ENCODE data around the gene TM9SF1. TPM values are rescaled to one million over a fixed set of nuclear protein-coding genes. Genes with fewer than 3 reads are reported as not detected.

TM9SF1 gene
- total and polyA plus RNA-seq, 2 of the 4 experiments (the other 2 are of a cell fraction): 40.4 to 65.6 TPM

DNA sequence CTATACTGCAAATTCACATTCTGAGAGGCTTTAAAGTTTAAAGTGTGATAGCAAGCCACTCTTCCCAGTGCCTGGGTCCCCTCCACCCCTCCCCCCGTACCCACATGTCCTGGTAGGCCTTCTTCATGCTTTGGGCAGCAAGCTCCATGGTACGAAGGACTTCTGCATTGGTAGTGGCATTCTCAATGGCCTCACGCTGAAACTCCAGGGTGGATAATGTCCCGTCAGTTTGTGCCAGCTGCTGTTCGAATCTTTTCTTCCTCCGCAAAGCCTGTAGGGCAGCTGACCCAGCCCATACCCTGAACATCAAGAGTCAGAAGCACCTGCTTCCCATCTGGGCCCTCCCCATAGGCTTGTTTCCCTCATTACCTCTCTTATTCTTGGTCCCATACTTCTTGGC lies 16.1 kb upstream of the TM9SF1 start:
- H3K18ac ChIP-seq (ENCODE audit: low read depth, low read length): no peak overlapping the region
- H2BK20ac ChIP-seq (ENCODE audit: low read depth, low read length): no peak overlapping the region
- H3K4me3 ChIP-seq (ENCODE audit: insufficient read depth, low read depth, low read length): no peak overlapping the region
- dilution Hi-C loops (cut with HindIII; ENCODE audit: low sequenced_read_pairs, unreplicated experiment) (no loop called here), intact Hi-C loops (cut with micrococcal nuclease) (loop anchor here (10.0 kb wide), 1 partner anchor 223 kb away; no protein-coding TSS in a partner anchor), in situ Hi-C loops (cut with MboI; ENCODE audit: low sequenced_read_pairs) (no loop called here)
- H2AK5ac ChIP-seq (ENCODE audit: low read depth, low read length): no peak overlapping the region
- no peaks in the 10 kb centered on the region for H4K20me1 ChIP-seq (ENCODE audit: insufficient read depth, low read length)
- peaks cover 36% of the 10 kb centered on the region for H3K36me3 ChIP-seq (ENCODE audit: control insufficient read depth, insufficient read depth, low read length)
- no peak overlapping the region for H4K8ac ChIP-seq (ENCODE audit: low read depth in 2 of 2, low read length in 2 of 2)
- no peaks in the 10 kb centered on the region for H3K27me3 ChIP-seq (ENCODE audit: control insufficient read depth, insufficient read depth, low read length)
- peaks cover 21 to 70% of the 10 kb centered on the region in 2 experiments for H3K79me1 ChIP-seq (ENCODE audit: low read depth in 1 of 2, low read length in 2 of 2)
- H2AK9ac ChIP-seq (replicated peaks; ENCODE audit: low read depth, low read length, poor library complexity): no peak overlapping the region
- H3K14ac ChIP-seq (replicated peaks; ENCODE audit: low read depth, low read length): no peak overlapping the region
- TF ChIP-seq MAFK (IDR thresholded peaks at IDR 0.05; ENCODE audit: low read depth, low read length) (no peak), MXI1 (IDR thresholded peaks at IDR 0.05; ENCODE audit: borderline replicate concordance, low read depth, low read length) (no peak), POLR2A (IDR thresholded peaks at IDR 0.05; ENCODE audit: low read depth, low read length) (no peak), BHLHE40 (IDR thresholded peaks at IDR 0.05; ENCODE audit: low read depth, low read length) (no peak), CEBPB (IDR thresholded peaks at IDR 0.05; ENCODE audit: low read depth, low read length) (no peak), NFE2L2 (IDR thresholded peaks at IDR 0.05; ENCODE audit: low read depth, low read length) (no peak), MAZ (IDR thresholded peaks at IDR 0.05; ENCODE audit: borderline replicate concordance, low read depth, low read length) (no peak), CHD1 (IDR thresholded peaks at IDR 0.05; ENCODE audit: low read depth, low read length) (no peak), RCOR1 (IDR thresholded peaks at IDR 0.05; ENCODE audit: insufficient replicate concordance, low read length) (no peak), SMC3 (IDR thresholded peaks at IDR 0.05; ENCODE audit: low read depth, low read length) (no peak)
- TF ChIP-seq, protein P1, sequence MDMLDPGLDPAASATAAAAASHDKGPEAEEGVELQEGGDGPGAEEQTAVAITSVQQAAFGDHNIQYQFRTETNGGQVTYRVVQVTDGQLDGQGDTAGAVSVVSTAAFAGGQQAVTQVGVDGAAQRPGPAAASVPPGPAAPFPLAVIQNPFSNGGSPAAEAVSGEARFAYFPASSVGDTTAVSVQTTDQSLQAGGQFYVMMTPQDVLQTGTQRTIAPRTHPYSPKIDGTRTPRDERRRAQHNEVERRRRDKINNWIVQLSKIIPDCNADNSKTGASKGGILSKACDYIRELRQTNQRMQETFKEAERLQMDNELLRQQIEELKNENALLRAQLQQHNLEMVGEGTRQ (IDR thresholded peaks at IDR 0.05; ENCODE audit: low read depth, low read length): no peak
- H3K56ac ChIP-seq (ENCODE audit: extremely low read depth, insufficient read depth, low read length): no peak overlapping the region
- H3K4me1 ChIP-seq (ENCODE audit: control insufficient read depth, insufficient read depth, low read length): peaks cover 2% of the 10 kb centered on the region
- no peak for DNase-seq
- H3K4ac ChIP-seq (ENCODE audit: low read depth, low read length): no peak overlapping the region
- POLR2A ChIA-PET (ENCODE audit: unreplicated experiment): no interaction called here
- no peak overlapping the region for H2BK120ac ChIP-seq (ENCODE audit: low read depth, low read length)
- no peak overlapping the region for H2BK5ac ChIP-seq (ENCODE audit: low read depth, low read length, poor library complexity, severe bottlenecking)
- no peak overlapping the region for H4K91ac ChIP-seq (ENCODE audit: insufficient read depth, low read depth, low read length)
- no peak overlapping the region for H2BK15ac ChIP-seq (ENCODE audit: low read depth, low read length)
- no peak overlapping the region for H4K5ac ChIP-seq (ENCODE audit: low read depth, low read length)
- no peak overlapping the region for H2AFZ ChIP-seq (replicated peaks; ENCODE audit: low read length, poor library complexity)
- H3K9me3 ChIP-seq (ENCODE audit: control insufficient read depth, insufficient read depth, low read length): no peaks in the 10 kb centered on the region
- BruUV-seq (replicated peaks): no TSS peak
- CTCF ChIA-PET: no interaction called here
- H3K27ac ChIP-seq (ENCODE audit: insufficient read depth, low read length): no peak overlapping the region
- H3K9ac ChIP-seq (ENCODE audit: low read depth, low read length): no peak overlapping the region
- H3K9me1 ChIP-seq (ENCODE audit: insufficient read depth, low read length): peaks cover 15% of the 10 kb centered on the region; the same call in 1 of the 2 replicates
- H3K4me2 ChIP-seq (ENCODE audit: low read depth, low read length): no peak overlapping the region
- no peak overlapping the region for H3K23ac ChIP-seq (ENCODE audit: low read depth, low read length)
- 98% methylated on average over 6 of the region's 6 CpGs; no CpG with 5 or more reads in 1 of the 2 experiments for WGBS, 2 experiments (ENCODE audit: extremely low coverage in 2 of 2, insufficient read length in 1 of 2)
- ATAC-seq (ENCODE audit: low read depth): no peak
